Testis (tissue), 3 donors: Measurements from ENCODE around the gene TP73. TPM values are rescaled to one million over a fixed set of nuclear protein-coding genes. Genes with fewer than 3 reads are reported as not detected.

Experiments
- DNase-seq: peaks from one replicate; pipeline ENCODE4 v3.0.0-alpha.2; 2019
- H3K27ac ChIP-seq, 2 donors: fragments of 200-600 bp; sonication (generic); one replicate each; pipeline ENCODE4 v1.5.1; 2019
- H3K27me3 ChIP-seq: fragments of 200-600 bp; sonication (generic); one replicate; pipeline ENCODE4 v1.5.1; 2019
- H3K36me3 ChIP-seq: fragments of 200-600 bp; sonication (generic); one replicate; pipeline ENCODE4 v1.5.1; 2017; ENCODE audit warnings: low read depth; ENCODE audit errors: missing control alignments
- H3K4me1 ChIP-seq: fragments of 200-600 bp; sonication (generic); one replicate; pipeline ENCODE4 v1.5.1; 2019
- H3K4me3 ChIP-seq, 2 donors: fragments of 200-600 bp; sonication (generic); one replicate each; pipeline ENCODE4 v1.5.1; 2017 to 2019
- H3K9me3 ChIP-seq: fragments of 200-600 bp; sonication (generic); one replicate; pipeline ENCODE4 v1.5.1; 2017
- POLR2A ChIP-seq: fragments of 450-650 bp; IDR thresholded peaks from one replicate; pipeline ENCODE4 v1.6.1; 2017; ENCODE audit warnings: antibody characterized with exemption, mild to moderate bottlenecking, moderate library complexity
- WGBS, 2 donors: methylation state at CpG; one replicate each; pipeline ENCODE4 v1.1.5; 2018; 5-methylcytosine and 5-hydroxymethylcytosine counted together
- intact Hi-C: fragments of 100-400 bp; cut with DNase I; formaldehyde crosslinking; loops from one replicate; pipeline ENCODE4 v1.15.1; 2023; ENCODE audit warnings: low total_unique reads
- polyA plus RNA-seq: library from polyadenylated mRNA; stranded (reverse); fragments of 350-450 nt; fragmentation: Illumina TruSeq; extraction: RNeasy Lipid Tissue Mini Kit (QIAGEN cat#74804); gene quantifications from one replicate; pipeline ENCODE4 v1.2.3, GENCODE V29; 2014; ENCODE audit warnings: low read depth, low replicate concordance; ENCODE audit not compliant: insufficient read depth
- total RNA-seq, 2 donors: library from RNA; depleted of rRNA; stranded (reverse); fragments of >200 nt; gene quantifications; one replicate each; pipeline ENCODE4 v1.2.3, GENCODE V29; 2016
- TF ChIP-seq, protein P1 (sequence below), 3 experiments: fragments of 450-650 bp in 2 of 3; fragments of 200-600 bp in 1 of 3; sonication (generic) in 1 of 3; IDR thresholded peaks; one replicate each; pipeline ENCODE4 v1.5.1; 2016 to 2019; ENCODE audit warnings: antibody characterized with exemption in 3 of 3, mild to moderate bottlenecking in 2 of 3, moderate library complexity in 1 of 3

TP73 gene
- total and polyA plus RNA-seq, 3 donors from 2014 or later, result 1.3 to 2.2 (median 1.5) TPM

DNA sequence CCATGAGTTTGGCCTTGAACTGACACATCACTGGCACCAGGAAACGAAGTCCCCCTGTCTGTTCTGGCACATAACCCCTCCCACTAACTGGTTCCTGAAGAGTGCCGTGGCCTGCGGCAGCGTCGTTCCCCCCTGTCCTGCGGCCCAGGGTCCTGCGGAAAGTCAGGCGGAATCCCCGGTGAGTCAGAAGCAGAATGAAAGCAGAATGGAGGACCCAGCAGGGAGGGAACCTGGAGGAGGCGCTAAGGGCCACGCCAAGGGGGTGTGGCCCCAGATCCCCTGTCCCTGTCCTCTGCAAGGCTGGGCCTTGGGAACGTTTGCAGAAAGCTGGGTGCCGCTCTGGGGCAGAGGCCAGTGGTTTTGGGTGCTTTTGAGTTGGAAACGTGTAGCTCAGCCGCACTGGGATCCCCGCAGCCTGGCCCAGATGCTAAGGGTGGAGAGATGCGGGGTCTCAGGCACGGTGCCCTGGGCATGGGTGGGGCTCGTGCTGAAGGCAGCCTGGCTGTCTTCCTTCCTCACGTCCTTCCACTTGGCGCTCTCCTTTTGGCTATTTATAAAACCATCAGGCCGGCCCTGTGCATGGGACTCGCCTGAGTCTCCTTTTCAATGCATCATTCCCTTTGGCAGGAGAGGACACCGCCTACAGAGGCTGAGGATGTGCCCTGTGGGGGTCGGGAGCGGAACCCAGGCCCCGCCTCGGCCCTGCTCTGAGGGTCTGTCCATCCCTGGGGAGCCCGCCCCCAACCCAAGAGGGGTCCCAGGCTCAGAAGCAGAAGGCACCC lies 36.2 kb downstream of the TP73 start:
- 70 to 73% methylated on average over 18 to 29 of the region's 29 CpGs for WGBS, 2 donors
- Histone ChIP-seq H3K9me3 (no peaks in the 10 kb centered on the region), H3K4me1 (no peaks in the 10 kb centered on the region), H3K27ac (no peak overlapping the region), H3K36me3 (no peaks in the 10 kb centered on the region), H3K27me3 (no peaks in the 10 kb centered on the region), H3K4me3 (no peak overlapping the region)
- DNase-seq, result no peak
- intact Hi-C loops, result no loop called here
- TF ChIP-seq, protein P1, sequence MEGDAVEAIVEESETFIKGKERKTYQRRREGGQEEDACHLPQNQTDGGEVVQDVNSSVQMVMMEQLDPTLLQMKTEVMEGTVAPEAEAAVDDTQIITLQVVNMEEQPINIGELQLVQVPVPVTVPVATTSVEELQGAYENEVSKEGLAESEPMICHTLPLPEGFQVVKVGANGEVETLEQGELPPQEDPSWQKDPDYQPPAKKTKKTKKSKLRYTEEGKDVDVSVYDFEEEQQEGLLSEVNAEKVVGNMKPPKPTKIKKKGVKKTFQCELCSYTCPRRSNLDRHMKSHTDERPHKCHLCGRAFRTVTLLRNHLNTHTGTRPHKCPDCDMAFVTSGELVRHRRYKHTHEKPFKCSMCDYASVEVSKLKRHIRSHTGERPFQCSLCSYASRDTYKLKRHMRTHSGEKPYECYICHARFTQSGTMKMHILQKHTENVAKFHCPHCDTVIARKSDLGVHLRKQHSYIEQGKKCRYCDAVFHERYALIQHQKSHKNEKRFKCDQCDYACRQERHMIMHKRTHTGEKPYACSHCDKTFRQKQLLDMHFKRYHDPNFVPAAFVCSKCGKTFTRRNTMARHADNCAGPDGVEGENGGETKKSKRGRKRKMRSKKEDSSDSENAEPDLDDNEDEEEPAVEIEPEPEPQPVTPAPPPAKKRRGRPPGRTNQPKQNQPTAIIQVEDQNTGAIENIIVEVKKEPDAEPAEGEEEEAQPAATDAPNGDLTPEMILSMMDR (IDR thresholded peaks at IDR 0.05), result no peak
- no peak for TF ChIP-seq POLR2A

DNA sequence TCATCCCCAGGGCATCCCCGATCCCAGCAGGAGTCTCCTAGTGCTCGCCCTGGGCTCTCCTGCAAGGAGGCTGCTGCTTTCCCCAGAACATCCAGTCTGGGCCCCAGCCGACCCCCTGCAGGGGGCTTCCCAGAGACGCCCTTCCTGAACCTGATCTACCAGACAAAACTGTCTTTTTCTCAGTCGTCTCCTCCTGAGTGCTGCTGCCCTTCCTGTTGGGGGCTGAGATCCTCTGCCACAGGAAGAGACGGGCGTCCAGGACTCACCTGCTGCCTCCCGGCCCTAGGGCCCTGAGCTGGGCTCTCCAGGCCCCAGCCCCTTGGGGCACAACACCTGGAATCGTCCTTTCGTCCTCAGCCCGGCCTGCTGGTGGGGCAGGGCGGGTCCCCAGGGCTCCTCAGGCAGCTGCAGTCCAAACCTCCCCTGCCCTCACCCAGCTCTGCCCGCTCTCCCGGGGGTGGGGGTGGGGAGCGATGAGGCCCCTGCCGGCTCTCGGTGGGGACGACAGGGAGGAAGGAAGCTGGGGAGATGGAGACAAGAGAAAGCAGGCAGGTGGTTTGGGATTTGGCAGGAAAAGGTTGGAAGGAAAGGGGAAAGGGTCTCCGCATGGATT lies 36.9 kb downstream of the TP73 start:
- Histone ChIP-seq H3K9me3 (no peaks in the 10 kb centered on the region), H3K4me1 (no peaks in the 10 kb centered on the region), H3K27ac (no peak overlapping the region), H3K4me3 (no peak overlapping the region), H3K36me3 (no peaks in the 10 kb centered on the region), H3K27me3 (no peaks in the 10 kb centered on the region)
- no peak for DNase-seq
- WGBS, 2 donors, result 79 to 88% methylated on average over 16 to 19 of the region's 19 CpGs
- TF ChIP-seq POLR2A, result no peak
- intact Hi-C loops, result no loop called here

DNA sequence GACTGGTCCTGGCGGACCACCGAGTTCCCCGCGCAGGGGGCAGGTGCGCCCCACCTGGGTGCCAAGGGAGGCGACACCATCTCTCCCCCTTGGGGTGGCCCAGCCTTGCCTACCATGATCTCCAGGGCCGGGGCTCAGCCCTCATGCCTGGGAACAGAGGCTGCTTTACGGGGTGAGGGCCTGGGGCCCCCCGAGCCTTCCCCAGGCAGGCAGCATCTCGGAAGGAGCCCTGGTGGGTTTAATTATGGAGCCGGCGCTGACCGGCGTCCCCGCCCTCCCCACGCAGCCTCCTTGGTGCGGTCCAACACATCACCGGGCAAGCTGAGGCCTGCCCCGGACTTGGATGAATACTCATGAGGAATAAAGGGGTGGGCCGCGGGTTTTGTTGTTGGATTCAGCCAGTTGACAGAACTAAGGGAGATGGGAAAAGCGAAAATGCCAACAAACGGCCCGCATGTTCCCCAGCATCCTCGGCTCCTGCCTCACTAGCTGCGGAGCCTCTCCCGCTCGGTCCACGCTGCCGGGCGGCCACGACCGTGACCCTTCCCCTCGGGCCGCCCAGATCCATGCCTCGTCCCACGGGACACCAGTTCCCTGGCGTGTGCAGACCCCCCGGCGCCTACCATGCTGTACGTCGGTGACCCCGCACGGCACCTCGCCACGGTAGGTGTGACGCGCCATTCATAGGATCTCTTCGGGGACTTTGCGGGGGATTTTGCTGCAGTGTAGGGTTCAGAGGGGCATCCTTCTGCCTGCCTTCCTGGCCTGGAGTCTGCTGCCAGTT lies 38.2 kb downstream of the TP73 start:
- Histone ChIP-seq H3K27me3 (no peaks in the 10 kb centered on the region), H3K27ac (no peak overlapping the region), H3K4me3 (no peak overlapping the region), H3K36me3 (no peaks in the 10 kb centered on the region), H3K4me1 (no peaks in the 10 kb centered on the region), H3K9me3 (no peaks in the 10 kb centered on the region)
- no peak for DNase-seq
- whole genome bisulfite sequencing, 2 donors, result 90 to 95% methylated on average over 32 to 50 of the region's 50 CpGs
- intact Hi-C loops, result no loop called here
- TF ChIP-seq POLR2A, result no peak
- TF ChIP-seq, protein P1 (IDR thresholded peaks at IDR 0.05), result no peak

- Histone ChIP-seq H3K27ac (no peak overlapping the region), H3K36me3 (no peaks in the 10 kb centered on the region), H3K4me1 (no peaks in the 10 kb centered on the region), H3K9me3 (no peaks in the 10 kb centered on the region), H3K4me3 (no peak overlapping the region), H3K27me3 (no peaks in the 10 kb centered on the region)
- WGBS, 2 donors, result 88 to 93% methylated on average over 12 to 24 of the region's 24 CpGs
- no peak for DNase-seq
- no peak for TF ChIP-seq POLR2A
- intact Hi-C loops, result no loop called here
These were observed 39.3 kb downstream of the TP73 start for GRCh38 chr1:3691421-3692204.

- no peaks in the 10 kb centered on the region for H3K4me1 ChIP-seq
- TF ChIP-seq POLR2A, result no peak
- TF ChIP-seq, protein P1 (IDR thresholded peaks at IDR 0.05), result no peak
- intact Hi-C loops, result no loop called here
- no peaks in the 10 kb centered on the region for H3K27me3 ChIP-seq
- DNase-seq, result no peak
- no peak overlapping the region for H3K27ac ChIP-seq
- H3K9me3 ChIP-seq, result no peaks in the 10 kb centered on the region
- H3K4me3 ChIP-seq, result no peak overlapping the region
- H3K36me3 ChIP-seq, result no peaks in the 10 kb centered on the region
- 83 to 93% methylated on average over 13 of the region's 13 CpGs for WGBS, 2 donors
These were observed 40.3 kb downstream of the TP73 start for GRCh38 chr1:3692598-3692997.
